HEK293T (cell line): ENCODE data around the gene PRKCE.
"Not testable (repeated sequence)": the region's sequence is repeated elsewhere in the genome, so short reads cannot be mapped to it uniquely, and the experiment has no call there.

Experiments
- CTCF ChIA-PET: fragments of 350-600 bp; formaldehyde crosslinking; extraction: SDS; loops from one replicate; lab custom pipeline; 2021; ENCODE audit warnings: antibody characterized with exemption, inconsistent platforms; lab: Yijun Ruan, JAX
- POLR2A ChIA-PET: fragments of 350-600 bp; formaldehyde crosslinking; extraction: SDS; loops from one replicate; lab custom pipeline; 2020; ENCODE audit warnings: antibody characterized with exemption, inconsistent platforms; lab: Yijun Ruan, JAX
- DNase-seq: peaks from one replicate; pipeline ENCODE4 v3.0.0; 2012; ENCODE audit warnings: mixed read lengths; ENCODE audit errors: extremely low spot score
- ARNT ChIP-seq: fragments of 450-650 bp; IDR thresholded peaks from 2 replicates; pipeline ENCODE4 v1.6.1; 2017; ENCODE audit warnings: mild to moderate bottlenecking
- BHLHE40 ChIP-seq: fragments of 450-650 bp; IDR thresholded peaks from 2 replicates; pipeline ENCODE4 v1.6.1; 2016; ENCODE audit warnings: mild to moderate bottlenecking, moderate library complexity, borderline replicate concordance
- CTBP1 ChIP-seq: fragments of 450-650 bp; IDR thresholded peaks from 2 replicates; pipeline ENCODE4 v1.6.1; 2016; ENCODE audit warnings: borderline replicate concordance
- ELF4 ChIP-seq: fragments of 450-650 bp; IDR thresholded peaks from 2 replicates; pipeline ENCODE4 v1.6.1; 2017; ENCODE audit warnings: antibody characterized with exemption
- FOXA1 ChIP-seq: fragments of 450-650 bp; IDR thresholded peaks from 2 replicates; pipeline ENCODE4 v1.6.1; 2016; ENCODE audit warnings: mild to moderate bottlenecking
- FOXK2 ChIP-seq: fragments of 450-650 bp; IDR thresholded peaks from 2 replicates; pipeline ENCODE4 v1.6.1; 2016; ENCODE audit warnings: mild to moderate bottlenecking
- FOXM1 ChIP-seq: fragments of 450-650 bp; IDR thresholded peaks from 2 replicates; pipeline ENCODE4 v1.6.1; 2017; ENCODE audit warnings: mild to moderate bottlenecking, borderline replicate concordance
- HDGF ChIP-seq: fragments of 450-650 bp; IDR thresholded peaks from 2 replicates; pipeline ENCODE4 v1.6.1; 2017; ENCODE audit warnings: antibody characterized with exemption, borderline replicate concordance
- L3MBTL2 ChIP-seq: fragments of 450-650 bp; conservative IDR thresholded peaks from 2 replicates; pipeline ENCODE4 v1.6.1; 2016; ENCODE audit warnings: mild to moderate bottlenecking
- LEF1 ChIP-seq: fragments of 450-650 bp; IDR thresholded peaks from 2 replicates; pipeline ENCODE4 v1.6.1; 2017; ENCODE audit warnings: mild to moderate bottlenecking, borderline replicate concordance
- NFRKB ChIP-seq: fragments of 450-650 bp; IDR thresholded peaks from 2 replicates; pipeline ENCODE4 v1.6.1; 2016; ENCODE audit warnings: mild to moderate bottlenecking, moderate library complexity
- PKNOX1 ChIP-seq: fragments of 450-650 bp; IDR thresholded peaks from 2 replicates; pipeline ENCODE4 v1.6.1; 2016
- SP1 ChIP-seq: fragments of 450-650 bp; IDR thresholded peaks from 2 replicates; pipeline ENCODE4 v1.6.1; 2017
- SUZ12 ChIP-seq: fragments of 450-650 bp; IDR thresholded peaks from 2 replicates; pipeline ENCODE4 v1.6.1; 2016; ENCODE audit warnings: mild to moderate bottlenecking
- TARDBP ChIP-seq: fragments of 450-650 bp; IDR thresholded peaks from 2 replicates; pipeline ENCODE4 v1.6.1; 2016
- ZNF384 ChIP-seq: fragments of 450-650 bp; IDR thresholded peaks from 2 replicates; pipeline ENCODE4 v1.6.1; 2016

The PRKCE gene

DNA sequence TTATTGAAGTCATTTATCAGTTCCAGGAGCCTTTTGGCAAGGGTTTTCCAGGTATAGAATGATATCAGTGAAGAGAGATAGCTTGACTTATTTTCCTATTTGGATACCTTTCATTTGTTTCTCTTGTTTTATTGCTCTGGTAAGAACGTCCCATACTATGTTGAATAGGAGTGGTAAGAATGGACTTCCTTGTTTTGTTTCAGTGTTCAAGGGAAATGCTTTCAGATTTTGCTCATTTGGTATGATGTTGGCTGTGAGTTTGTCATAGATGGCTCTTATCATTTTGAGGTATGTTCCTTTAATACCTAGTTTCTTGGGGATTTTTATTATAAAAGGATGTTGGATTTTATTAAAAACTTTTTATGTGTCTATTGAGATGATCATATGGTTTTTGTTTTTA, 558.6 kb downstream of the PRKCE start:
- ChIA-PET POLR2A (no interaction called here), CTCF (no interaction called here)
- no peak for DNase-seq
- TF ChIP-seq PKNOX1 (no peak), FOXK2 (no peak), ARNT (no peak), CTBP1 (no peak), LEF1 (no peak), HDGF (no peak), BHLHE40 (no peak), L3MBTL2 (no peak), ELF4 (no peak), TARDBP (no peak), ZNF384 (no peak)

DNA sequence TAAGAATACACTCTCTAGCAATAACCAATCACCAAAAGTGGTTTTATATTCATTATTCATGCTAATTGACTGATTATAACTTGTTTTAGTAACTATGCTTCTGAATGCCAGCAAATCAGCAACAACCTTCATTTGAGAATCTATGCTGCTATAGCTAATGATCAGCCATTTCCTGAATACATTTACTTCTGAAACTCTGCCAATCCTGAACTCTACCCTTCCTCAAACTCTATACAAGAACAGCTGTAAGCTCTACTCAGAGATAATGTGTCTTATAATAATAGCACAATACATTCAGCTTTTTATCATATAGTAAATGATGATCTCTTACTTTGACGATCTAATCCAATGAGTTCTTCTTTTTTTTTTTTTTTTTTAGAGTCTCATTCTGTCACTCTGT, 560.0 kb downstream of the PRKCE start:
- CTCF ChIA-PET: interaction anchor here (0.7 kb wide), 1 partner anchor 587 kb away, joined by 4 read pairs; no protein-coding TSS in a partner anchor
- no peak for DNase-seq
- TF ChIP-seq SUZ12 (no peak), TARDBP (no peak), NFRKB (no peak), CTBP1 (no peak), FOXK2 (no peak), ZNF384 (no peak), FOXM1 (no peak), LEF1 (no peak), SP1 (no peak), L3MBTL2 (no peak), ARNT (no peak), PKNOX1 (no peak), ELF4 (no peak), BHLHE40 (no peak), HDGF (no peak), FOXA1 (no peak)
- POLR2A ChIA-PET: interaction anchor here (0.6 kb wide), 1 partner anchor 29 kb away, joined by 3 read pairs; no protein-coding TSS in a partner anchor

- ChIA-PET POLR2A (no interaction called here), CTCF (no interaction called here)
- TF ChIP-seq HDGF (no peak), ZNF384 (no peak)
- DNase-seq: no peak
Measured at GRCh38 chr2:46213906-46214305, 562.4 kb downstream of the PRKCE start.

- POLR2A ChIA-PET: no interaction called here
- no peak for TF ChIP-seq CTBP1
- TF ChIP-seq LEF1: no peak
- TF ChIP-seq L3MBTL2: no peak
- no peak for TF ChIP-seq SUZ12
- TF ChIP-seq FOXM1: no peak
- TF ChIP-seq TARDBP: no peak
- TF ChIP-seq PKNOX1: no peak
- CTCF ChIA-PET: no interaction called here
- no peak for DNase-seq
Measured at GRCh38 chr2:46216213-46216612, 564.7 kb downstream of the PRKCE start.

DNA sequence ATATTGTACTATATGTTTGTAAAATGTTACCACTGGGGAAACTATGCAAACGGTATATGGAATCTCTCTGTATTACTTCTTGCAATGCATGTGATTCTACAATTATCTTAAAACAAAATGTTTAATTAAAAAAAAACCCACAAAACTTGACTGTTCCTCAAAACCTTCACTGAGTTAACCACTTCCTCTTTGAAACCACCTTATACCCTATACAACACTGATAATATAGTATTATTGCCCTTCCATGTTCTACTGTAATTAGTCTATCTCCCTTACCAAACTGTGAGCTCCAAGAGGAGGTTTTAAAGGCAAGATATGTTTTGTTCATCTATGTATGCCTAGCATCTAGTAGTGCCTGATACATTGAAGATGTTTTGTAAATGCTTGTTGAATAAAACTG, 572.0 kb downstream of the PRKCE start:
- CTCF ChIA-PET, POLR2A ChIA-PET, DNase-seq: not testable (repeated sequence)

DNA sequence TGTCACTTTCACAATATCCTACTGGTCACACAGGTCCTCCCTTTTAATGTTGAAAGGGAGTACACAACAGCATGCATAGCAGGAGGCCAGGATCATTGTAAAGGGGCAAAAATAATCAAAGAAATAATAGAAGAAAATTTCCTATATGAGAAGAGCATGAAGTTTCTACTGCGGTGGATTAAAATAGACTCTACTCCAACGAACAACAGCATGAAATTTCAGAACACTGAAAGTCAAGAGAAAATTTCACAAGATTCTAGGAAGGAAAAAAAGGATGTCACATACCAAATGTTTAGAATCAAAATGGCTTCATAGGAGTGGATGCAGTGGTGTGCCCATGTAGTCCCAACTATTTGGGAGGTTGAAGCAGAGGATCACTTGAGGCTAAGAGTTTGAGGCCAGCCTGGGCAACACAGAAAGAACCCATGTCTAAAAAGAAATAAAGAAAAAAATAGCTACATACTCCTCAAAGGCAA, 573.7 kb downstream of the PRKCE start:
- ChIA-PET POLR2A (no interaction called here), CTCF (no interaction called here)
- no peak for DNase-seq
- no peak for TF ChIP-seq FOXK2
- TF ChIP-seq CTBP1: no peak
- TF ChIP-seq TARDBP: no peak
- no peak for TF ChIP-seq SP1
- no peak for TF ChIP-seq FOXM1
- no peak for TF ChIP-seq ARNT
- TF ChIP-seq LEF1: no peak
- TF ChIP-seq ZNF384: no peak
- TF ChIP-seq HDGF: no peak
- TF ChIP-seq NFRKB: no peak

DNA sequence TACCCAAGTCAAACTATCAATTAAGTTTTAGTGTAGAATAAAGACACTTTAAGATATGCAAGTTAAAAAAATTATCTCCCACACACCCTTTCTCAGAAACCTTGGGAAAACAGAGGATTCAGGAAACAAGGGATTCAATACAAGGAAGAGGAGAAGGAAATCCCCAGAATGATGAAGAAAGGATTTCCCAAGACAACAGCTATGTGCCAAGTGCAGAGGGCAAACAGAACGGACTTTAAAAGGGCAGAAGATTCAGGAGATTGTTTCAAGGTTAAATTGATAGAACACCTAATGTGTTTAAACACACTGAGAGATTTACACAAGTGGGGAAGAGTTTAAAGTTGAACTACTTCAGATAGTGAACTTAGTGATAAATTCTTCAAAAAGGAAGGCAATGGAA, 574.3 kb downstream of the PRKCE start:
- DNase-seq: no peak
- ChIA-PET CTCF (no interaction called here), POLR2A (no interaction called here)
- no peak for TF ChIP-seq ELF4
- no peak for TF ChIP-seq PKNOX1
- TF ChIP-seq BHLHE40: no peak
- no peak for TF ChIP-seq CTBP1
- TF ChIP-seq TARDBP: no peak
- no peak for TF ChIP-seq FOXA1
- no peak for TF ChIP-seq ZNF384
- TF ChIP-seq L3MBTL2: no peak
- no peak for TF ChIP-seq FOXM1
- TF ChIP-seq HDGF: no peak
